Effector memory CD4-positive, alpha-beta T cell (primary cell): ENCODE data around the gene NCR3LG1.

Experiments used
- DNase-seq, 3 donors: peaks; one replicate each; pipeline ENCODE4 v3.0.0-alpha.2; 2020
- H3K27ac ChIP-seq: 2 replicates; pipeline ENCODE4 v1.7.0; 2013; ENCODE audit warnings: mild to moderate bottlenecking, low read length, moderate library complexity; ENCODE audit not compliant: insufficient read depth, poor library complexity, severe bottlenecking
- H3K27me3 ChIP-seq: replicated peaks from 2 replicates; pipeline ENCODE4 v1.7.0; 2013; ENCODE audit warnings: mild to moderate bottlenecking, low read length; ENCODE audit not compliant: insufficient read depth, control insufficient read depth, poor library complexity, severe bottlenecking
- H3K36me3 ChIP-seq: 2 replicates; pipeline ENCODE4 v1.7.0; 2013; ENCODE audit warnings: mild to moderate bottlenecking, low read length, moderate library complexity; ENCODE audit not compliant: control insufficient read depth, insufficient read depth
- H3K4me1 ChIP-seq: 2 replicates; pipeline ENCODE4 v1.7.0; 2013; ENCODE audit warnings: low read length, mild to moderate bottlenecking; ENCODE audit not compliant: control insufficient read depth, insufficient read depth, poor library complexity, severe bottlenecking
- H3K4me3 ChIP-seq: 2 replicates; pipeline ENCODE4 v1.7.0; 2013; ENCODE audit warnings: low read length, low read depth, mild to moderate bottlenecking; ENCODE audit not compliant: insufficient read depth, poor library complexity, severe bottlenecking
- H3K9me3 ChIP-seq: 2 replicates; pipeline ENCODE4 v1.7.0; 2013; ENCODE audit warnings: mild to moderate bottlenecking, low read length, moderate library complexity; ENCODE audit not compliant: control insufficient read depth

The NCR3LG1 gene

DNA sequence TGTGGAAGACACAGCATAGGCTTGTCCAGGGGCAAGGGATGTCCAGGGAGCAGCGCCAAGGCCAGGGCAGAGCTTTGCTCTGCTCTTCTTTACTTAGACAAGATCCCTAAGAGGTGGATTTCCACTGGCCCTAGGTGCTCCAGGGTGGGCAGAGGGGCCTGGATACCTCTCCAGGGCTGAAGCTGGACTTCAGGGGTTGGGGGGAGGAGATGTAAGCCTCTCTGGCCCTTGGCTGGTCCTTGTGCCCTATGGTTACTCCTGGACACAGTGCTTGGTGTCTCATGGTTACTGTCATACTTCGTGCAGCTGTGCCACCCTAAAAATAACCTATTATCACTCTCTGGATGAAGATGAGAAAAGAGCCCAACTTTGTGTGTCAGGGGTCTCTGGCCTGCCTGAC, 49.7 kb downstream of the NCR3LG1 start:
- Histone ChIP-seq H3K4me1 (no peaks in the 10 kb centered on the region), H3K9me3 (no peaks in the 10 kb centered on the region), H3K36me3 (no peaks in the 10 kb centered on the region), H3K27ac (no peak overlapping the region), H3K4me3 (no peak overlapping the region), H3K27me3 (no peaks in the 10 kb centered on the region)
- DNase-seq: no peak

DNA sequence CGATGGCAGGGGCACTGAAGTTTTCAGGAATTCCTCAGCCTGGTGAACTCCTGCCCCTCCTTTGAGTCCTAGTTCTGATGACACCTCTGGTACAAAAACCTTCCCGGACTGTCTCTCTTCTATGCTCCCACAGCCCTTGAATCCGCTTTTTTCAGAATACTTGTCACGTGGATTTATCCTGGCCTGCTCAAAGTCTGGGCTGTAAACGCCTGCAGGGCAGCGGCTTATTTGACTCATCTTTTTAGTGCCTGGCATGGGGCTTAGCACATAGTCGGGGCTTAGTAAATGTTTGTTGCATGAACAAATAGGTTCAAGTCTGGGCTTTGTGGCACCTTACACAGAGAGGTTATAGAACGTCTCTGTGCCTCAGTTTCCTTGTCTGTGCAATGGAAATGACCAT, 50.2 kb downstream of the NCR3LG1 start:
- Histone ChIP-seq H3K4me1 (no peaks in the 10 kb centered on the region), H3K9me3 (no peaks in the 10 kb centered on the region), H3K27me3 (no peaks in the 10 kb centered on the region), H3K36me3 (no peaks in the 10 kb centered on the region), H3K4me3 (no peak overlapping the region), H3K27ac (no peak overlapping the region)
- no peak for DNase-seq

DNA sequence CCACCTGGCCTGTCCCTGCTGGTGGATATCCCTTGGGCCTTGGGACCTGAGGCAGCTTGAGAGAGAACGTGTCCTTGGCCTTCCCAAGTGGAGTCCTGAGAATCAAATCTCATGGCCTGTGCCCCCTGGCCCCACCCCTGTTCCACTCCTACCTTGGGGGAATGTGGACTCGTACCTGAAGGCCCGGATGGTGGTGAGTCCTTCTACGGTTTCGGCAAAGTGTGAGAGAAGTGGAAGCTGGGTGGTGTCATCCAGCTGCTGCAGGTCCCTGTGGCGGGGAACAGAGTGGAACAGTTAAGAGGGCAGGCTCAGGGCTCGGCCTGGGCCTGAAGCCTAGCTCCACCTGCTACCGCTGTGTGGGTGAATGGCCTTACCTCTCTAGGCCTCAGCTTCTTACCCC, 50.9 kb downstream of the NCR3LG1 start:
- Histone ChIP-seq H3K36me3 (no peaks in the 10 kb centered on the region), H3K4me3 (no peak overlapping the region), H3K4me1 (no peaks in the 10 kb centered on the region), H3K9me3 (no peaks in the 10 kb centered on the region), H3K27me3 (no peaks in the 10 kb centered on the region), H3K27ac (no peak overlapping the region)
- no peak for DNase-seq

DNA sequence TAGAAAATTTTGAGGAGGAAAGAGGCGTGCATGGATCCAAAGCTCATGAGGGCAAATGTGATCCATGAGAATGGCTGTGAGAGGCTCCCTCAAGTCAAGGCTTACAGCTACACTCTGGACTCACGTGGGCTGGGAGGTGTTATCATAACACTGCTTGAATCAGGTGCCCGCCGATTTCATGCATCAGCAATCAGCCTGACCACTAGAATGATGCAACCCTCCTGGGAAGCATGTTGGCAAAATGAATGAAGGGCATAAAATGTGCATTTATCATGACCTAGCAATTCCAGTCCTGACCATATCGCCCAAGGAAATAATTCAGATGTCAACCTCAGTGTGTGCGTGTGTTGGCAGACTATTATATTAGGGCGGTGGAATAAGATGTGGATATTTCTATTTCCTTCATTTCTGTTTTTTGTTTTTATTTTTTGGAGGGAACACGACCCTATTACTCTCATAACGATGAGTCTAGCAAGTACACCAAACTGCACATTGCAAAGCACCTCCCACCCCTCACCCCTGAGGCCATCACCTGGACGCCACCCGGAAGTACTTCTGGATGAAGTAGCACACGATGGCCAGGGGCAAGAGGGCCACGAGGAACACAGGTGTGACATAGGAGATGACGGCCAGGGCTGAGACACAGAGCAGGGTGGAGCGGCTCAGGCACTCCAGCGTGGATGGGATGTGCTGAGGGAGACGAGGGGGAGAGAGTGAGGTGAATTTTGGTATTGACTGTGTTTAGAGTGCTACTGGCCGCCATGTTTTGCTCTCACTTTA, 52.6 kb downstream of the NCR3LG1 start:
- Histone ChIP-seq H3K27ac (no peak overlapping the region), H3K36me3 (no peaks in the 10 kb centered on the region), H3K4me3 (no peak overlapping the region), H3K9me3 (no peaks in the 10 kb centered on the region), H3K27me3 (no peaks in the 10 kb centered on the region), H3K4me1 (no peaks in the 10 kb centered on the region)
- DNase-seq: no peak

DNA sequence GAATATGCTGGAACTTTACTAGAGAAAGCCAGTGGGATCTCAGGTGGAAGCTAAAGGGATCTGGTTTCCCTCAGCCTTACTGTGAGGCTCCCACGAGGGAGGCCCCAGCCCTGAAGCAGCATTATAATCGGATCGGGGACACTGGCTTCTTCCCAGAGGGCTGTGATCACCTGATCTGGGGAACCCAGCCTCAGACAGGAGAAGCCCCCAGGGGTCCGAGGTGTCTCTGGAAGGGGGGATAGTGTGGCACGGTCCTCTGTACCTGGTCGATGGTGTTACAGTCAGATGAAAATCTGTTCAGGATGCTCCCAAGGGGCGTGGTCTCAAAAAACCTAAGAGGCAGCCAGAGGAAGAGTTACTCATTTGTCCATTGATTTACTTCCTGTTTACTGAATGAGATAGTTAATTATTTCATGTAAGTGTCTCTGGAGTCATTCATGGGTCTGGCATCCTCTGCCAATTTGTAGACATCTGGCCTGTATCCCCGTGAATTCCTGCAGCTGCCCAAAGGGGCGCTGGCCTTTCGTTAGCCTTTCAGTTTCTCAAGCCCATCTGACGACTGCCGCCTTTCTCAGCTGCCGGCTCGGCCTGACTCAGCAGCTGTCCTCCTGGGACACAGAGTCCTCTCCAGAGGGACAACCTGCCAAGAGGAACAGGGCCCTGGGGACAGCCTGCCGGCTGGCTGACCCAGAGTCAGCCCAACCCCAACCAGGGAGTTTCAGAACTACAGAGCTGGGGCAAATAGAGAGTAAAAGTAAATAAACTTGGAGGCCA, 53.8 kb downstream of the NCR3LG1 start:
- Histone ChIP-seq H3K36me3 (no peaks in the 10 kb centered on the region), H3K4me3 (no peak overlapping the region), H3K27ac (no peak overlapping the region), H3K9me3 (no peaks in the 10 kb centered on the region), H3K27me3 (no peaks in the 10 kb centered on the region), H3K4me1 (no peaks in the 10 kb centered on the region)
- no peak for DNase-seq

DNA sequence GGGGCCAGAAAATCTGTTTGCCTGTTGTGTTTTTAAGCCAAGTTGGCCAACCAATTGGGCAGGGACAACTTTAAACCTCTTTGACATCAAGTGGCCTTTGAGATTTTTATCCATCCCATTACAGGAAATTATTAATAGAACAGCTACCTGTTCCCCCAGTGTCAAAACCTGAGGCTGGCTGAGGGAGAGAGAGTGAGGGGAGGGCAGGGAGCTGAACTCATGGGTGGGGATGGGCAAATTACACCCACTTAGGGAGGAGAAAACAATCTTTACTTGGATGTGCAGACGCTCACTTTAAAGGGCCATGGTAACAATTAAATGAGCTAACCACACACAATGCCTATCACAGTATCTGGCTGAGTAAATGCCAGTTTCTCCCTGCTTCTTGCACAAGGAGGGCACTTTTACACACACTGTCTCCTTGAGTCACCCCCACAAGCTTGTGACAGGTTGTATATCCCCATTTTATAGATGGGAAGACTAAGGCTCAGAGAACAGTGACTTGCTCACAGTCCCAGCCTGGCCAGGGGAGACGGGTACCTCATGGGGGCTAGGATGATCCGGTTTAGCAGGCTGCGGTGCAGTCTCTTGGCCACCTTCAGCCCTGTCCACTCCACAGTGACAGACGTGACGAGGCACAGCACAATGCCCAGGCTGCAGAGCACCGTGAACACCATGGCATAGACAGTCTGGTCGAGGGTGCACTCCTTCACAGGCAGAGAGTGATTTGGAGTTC, 54.6 kb downstream of the NCR3LG1 start:
- Histone ChIP-seq H3K36me3 (no peaks in the 10 kb centered on the region), H3K27ac (no peak overlapping the region), H3K9me3 (no peaks in the 10 kb centered on the region), H3K4me3 (no peak overlapping the region), H3K4me1 (no peaks in the 10 kb centered on the region), H3K27me3 (no peaks in the 10 kb centered on the region)
- DNase-seq: no peak

DNA sequence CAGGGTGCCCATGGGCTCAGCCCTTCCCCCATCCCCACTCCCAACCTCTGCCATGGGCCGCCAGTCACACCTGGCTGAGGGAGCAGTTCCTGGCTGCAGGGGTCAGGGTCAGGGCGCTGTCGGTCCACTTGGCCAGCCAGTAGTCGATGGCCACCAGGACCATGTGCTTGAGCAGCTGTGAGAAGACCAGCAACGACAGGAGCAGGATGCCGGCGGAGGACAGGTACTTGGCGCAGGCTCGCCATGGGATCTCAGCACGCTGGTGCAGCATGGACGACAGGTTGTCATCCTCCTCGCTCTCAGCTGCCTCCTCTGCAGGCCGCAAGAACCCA, 55.2 kb downstream of the NCR3LG1 start:
- no peaks in the 10 kb centered on the region for H3K36me3 ChIP-seq

DNA sequence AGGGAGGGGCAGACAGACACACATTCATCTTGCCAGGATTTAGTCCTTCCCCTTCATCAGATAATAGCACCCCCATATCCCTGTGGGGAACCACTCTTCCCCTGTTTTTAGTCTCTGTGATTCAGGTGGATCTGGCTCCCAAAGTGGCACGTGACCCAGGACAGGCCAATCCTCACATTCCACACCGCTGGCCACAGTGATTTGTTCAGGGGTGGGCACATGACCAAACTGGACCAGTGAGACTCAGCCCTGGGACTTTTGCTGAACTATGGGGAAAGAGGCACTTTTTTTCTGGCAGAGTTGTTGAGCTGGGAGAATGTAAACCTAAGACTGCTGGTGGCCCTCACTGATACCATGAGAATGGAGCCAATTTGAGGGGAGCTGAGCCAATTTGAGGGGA, 56.0 kb downstream of the NCR3LG1 start:
- H3K27me3 ChIP-seq: no peaks in the 10 kb centered on the region
- H3K9me3 ChIP-seq: no peaks in the 10 kb centered on the region
- DNase-seq: no peak
- no peaks in the 10 kb centered on the region for H3K4me1 ChIP-seq
- H3K27ac ChIP-seq: no peak overlapping the region
- H3K4me3 ChIP-seq: no peak overlapping the region
- no peaks in the 10 kb centered on the region for H3K36me3 ChIP-seq

More for the DNA sequence above, 55.2 kb downstream of the NCR3LG1 start:
- H3K4me3 ChIP-seq: no peak overlapping the region
- DNase-seq: no peak
- H3K27me3 ChIP-seq: no peaks in the 10 kb centered on the region
- H3K4me1 ChIP-seq: no peaks in the 10 kb centered on the region
- no peak overlapping the region for H3K27ac ChIP-seq
- no peaks in the 10 kb centered on the region for H3K9me3 ChIP-seq

DNA sequence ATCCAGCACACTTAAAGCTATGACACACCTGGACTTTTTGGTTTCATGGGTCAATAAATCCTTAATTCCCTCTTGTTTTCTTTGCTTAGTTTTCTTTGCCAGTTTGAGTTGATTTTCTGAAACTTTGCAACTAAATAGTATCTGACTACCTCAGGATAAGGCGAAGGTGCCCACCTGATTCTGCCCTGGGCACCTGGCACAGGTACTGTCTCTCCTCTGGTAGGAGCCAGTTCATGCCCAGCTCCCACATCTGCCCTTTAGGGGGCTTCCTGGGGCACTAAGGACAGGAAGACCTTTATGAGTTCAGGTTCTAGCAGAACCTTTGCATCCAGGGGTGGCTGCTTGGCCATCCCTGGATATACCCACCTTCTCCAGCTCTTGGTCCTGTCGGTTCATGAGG, 56.4 kb downstream of the NCR3LG1 start:
- Histone ChIP-seq H3K36me3 (no peaks in the 10 kb centered on the region), H3K4me1 (no peaks in the 10 kb centered on the region), H3K27me3 (no peaks in the 10 kb centered on the region), H3K4me3 (no peak overlapping the region), H3K9me3 (no peaks in the 10 kb centered on the region), H3K27ac (no peak overlapping the region)
- DNase-seq: no peak

DNA sequence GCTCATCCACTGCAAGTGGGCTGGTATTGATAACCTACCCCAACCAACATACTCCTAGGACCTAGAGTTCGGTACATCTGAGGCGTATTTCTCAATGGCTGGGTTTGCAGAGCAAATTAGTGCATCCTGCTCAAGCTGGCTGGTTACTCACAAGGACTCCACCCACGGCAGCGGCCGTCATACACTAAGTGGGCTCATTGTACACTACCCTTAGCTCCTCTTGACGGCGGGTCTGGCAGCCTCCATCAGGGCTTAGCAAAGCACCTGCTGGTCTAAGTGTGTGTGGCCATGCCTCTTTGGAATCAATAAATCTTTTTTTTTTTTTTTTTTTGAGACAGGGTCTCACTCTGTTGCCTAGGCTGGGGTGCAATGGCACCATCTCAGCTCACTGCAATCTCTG, 57.0 kb downstream of the NCR3LG1 start:
- Histone ChIP-seq H3K27ac (no peak overlapping the region), H3K4me1 (no peaks in the 10 kb centered on the region), H3K36me3 (no peaks in the 10 kb centered on the region), H3K27me3 (no peaks in the 10 kb centered on the region), H3K9me3 (no peaks in the 10 kb centered on the region), H3K4me3 (no peak overlapping the region)
- DNase-seq: no peak
